ENCODE measurements around the gene TOMM7.
"Not testable (repeated sequence)": the region's sequence is repeated elsewhere in the genome, so short reads cannot be mapped to it uniquely, and the experiment has no call there.

Gene TOMM7

GRCh38 chr7:22821702-22822485 is 755 bp downstream of the TOMM7 start:
- DNase-seq (ENCODE audit: low spot score) = no peak

DNA sequence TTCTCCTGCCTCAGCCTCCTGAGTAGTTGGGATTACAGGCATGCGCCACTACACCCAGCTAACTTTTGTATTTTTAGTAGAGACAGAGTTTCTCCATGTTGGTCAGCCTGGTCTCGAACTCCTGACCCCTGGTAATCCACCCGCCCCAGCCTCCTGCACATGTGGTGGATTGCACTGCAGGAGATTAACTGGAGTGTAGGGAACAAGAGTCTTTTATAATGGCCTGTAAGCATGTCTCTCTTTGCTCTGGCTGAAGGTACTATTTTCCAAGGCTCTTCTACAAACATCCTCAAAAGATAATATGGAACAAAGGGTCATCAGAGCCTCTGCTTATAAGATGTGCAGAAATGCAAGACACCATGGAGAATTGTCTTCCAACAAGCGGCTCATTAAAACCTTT is 3.2 kb downstream of the TOMM7 start:
- no peak for DNase-seq (ENCODE audit: low spot score)

DNA sequence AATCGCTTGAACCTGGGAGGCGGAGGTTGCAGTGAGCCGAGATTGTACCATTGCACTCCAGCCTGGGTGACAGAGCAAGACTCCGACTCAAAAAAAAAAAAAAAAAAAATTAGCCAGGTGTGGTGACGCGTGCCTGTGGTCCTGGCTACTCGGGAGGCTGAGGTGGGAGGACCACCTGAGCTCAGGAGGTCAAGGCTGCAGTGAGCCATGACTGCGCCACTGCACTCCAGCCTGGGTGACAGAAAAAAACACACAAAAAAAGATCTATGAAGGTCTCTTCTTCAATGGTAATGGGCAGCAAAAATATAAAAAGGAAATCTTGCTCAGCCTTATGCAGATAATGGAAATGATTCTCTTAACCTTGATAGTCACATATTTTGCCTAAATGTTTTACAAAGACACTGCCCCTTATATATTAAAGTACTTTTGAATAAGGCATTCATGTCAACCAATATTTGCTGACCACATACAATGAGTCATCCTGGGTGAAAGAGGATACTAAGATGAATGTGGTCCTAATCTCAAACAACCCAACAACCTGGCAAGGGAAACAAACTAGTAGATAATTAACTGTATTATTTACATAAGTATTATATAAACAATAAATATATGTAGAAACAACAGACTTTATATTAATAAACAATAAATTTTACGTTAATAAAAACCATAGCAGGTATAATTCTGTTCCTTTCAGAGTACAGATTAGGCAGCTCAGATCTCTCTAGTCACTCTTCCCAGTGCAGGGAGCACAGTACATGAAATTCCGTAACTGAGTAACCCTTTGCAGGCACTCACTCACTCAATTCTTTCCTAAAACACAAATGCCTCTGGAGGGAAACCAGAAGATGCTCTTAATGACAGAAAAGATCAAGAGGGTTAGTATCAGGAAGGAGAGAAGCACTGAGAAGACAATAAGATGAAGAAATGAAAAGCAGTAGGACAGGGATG is 8.1 kb downstream of the TOMM7 start:
- DNase-seq (ENCODE audit: low spot score) = no peak

DNA sequence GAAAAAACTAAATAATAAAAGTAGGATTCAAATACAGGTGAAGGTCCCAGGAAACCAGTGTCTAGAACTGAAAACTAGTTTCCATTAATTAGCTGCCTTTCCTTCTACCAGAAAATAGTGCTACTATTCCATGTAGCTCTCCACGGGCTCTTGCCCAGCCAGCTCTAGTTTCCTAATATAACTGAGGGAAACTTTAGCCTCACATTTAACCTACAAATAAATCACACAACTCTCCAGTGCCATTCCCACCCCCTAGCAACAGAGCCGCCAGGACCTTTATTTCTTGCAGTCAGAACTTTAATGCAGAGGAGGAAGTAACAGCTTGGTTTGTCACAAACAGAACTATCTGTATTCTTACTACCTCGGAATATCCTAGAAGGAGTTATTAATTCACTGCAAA is 10.3 kb downstream of the TOMM7 start:
- no peak for DNase-seq (ENCODE audit: low spot score)

GRCh38 chr7:22811746-22812280 is 10.8 kb downstream of the TOMM7 start:
- no peak for DNase-seq (ENCODE audit: low spot score)

GRCh38 chr7:22810843-22811242 is 11.8 kb downstream of the TOMM7 start:
- no peak for DNase-seq (ENCODE audit: low spot score)

DNA sequence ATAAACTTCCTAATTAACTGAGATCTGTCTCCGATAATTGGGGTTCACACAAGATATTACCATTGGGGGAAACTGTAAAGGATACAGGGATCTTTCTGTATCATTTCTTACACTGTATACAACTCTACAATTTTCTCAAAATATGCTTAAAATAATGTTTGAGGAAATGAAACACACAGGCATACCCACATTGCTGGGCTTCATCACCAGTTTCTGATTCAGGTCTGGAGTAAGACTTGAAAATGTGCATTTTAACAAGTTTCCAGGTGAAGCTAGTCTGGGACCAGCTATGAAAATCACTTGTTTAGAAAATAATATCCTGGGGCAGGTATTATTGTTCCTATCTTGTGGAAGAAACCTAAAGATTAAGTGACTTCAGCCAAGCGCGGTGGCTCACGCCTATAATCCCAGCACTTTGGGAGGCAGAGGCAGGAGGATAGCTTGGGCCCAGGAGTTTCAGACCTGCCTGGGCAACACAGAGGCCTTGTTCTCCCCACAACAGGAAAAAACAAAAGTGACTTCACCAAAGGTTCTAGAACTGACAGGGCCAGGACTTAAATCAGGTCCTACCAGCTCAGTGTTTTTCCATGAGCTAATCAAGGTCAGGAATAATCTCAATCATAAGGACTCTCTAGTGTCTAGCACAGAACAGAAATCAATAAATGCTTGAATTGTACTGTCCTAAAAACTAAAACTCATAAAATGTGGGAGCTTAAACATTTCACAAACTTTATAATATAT is 12.6 kb downstream of the TOMM7 start:
- DNase-seq (ENCODE audit: low spot score) = no peak

DNA sequence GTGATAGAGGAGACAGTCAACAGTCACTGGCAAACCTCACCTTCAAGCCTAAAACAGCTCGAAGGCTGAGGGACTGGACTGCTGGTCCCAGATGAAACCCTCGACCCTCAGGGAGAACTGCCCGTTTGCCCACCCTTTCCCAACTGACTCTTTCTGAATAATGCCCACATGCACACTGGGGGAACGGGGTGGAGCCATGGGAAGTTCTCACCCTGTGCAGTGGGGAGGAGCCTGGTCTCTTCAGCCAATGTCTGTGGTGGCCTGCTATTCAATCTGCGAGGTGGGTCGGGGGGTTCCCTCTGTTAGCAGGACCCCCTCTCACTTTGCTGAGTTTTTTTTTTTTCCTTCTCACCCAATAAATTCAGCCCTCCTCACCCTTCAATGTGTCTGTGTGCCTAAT is 14.5 kb downstream of the TOMM7 start:
- no peak for DNase-seq (ENCODE audit: low spot score)

GRCh38 chr7:22806752-22807151 is 15.9 kb downstream of the TOMM7 start:
- no peak for DNase-seq (ENCODE audit: low spot score)

DNA sequence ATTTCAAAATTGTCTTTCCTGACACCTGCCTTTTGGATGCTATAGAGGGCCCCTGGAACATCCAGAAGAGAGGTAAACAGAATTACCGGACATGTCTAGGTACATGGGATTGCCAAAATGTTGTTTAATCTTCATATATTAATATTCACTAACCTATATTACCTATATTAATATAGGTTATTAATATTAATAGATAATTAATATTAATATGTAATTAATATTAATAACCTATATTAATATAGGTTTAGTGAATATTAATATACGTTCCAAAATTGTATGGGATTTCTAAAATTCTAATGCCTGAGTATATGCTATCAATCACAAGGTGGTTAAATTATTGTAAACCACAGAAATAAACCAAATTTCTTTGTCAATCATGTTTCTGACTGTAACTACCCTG is 17.4 kb downstream of the TOMM7 start:
- no peak for DNase-seq (ENCODE audit: low spot score)

DNA sequence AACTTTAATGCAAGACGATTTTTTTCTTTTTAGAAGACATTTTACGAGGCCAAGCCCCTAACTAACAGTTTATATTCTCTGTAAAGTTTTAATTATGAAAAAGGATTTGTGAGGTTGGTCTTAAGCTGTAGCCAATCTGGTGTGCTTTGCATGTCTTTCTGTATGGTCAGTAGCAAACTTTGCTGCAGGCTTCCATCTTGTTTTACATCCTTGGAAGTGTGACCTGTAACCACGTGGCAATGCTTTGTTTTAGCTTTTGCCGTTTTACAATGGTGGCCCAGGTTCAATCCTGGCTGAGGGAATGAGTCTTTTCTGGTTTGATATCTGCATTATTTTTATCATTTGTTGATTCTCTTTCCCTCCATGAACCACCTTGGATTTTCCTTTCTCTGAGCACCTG is 19.8 kb downstream of the TOMM7 start:
- DNase-seq (ENCODE audit: low spot score) = not testable (repeated sequence)

DNA sequence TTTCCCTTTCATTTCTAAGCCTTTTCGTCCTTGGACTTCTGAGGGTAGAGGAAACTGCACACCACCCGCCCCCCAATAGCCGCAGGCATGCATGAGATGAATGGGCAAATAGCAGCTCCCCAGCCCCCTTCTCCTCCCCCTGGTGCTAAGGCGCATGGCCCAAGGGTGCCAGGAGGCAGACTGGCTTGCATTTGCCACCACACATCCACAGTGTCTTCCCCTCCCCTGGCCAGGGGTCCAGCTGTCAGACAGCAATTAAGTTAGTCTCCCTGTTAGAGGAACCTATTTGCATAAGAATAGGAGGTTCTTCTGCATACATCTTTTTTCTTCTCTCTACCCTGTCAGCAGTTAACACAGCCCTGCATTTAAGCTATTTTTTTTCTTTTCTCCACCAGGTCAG is 20.2 kb downstream of the TOMM7 start:
- no peak for DNase-seq (ENCODE audit: low spot score)

DNA sequence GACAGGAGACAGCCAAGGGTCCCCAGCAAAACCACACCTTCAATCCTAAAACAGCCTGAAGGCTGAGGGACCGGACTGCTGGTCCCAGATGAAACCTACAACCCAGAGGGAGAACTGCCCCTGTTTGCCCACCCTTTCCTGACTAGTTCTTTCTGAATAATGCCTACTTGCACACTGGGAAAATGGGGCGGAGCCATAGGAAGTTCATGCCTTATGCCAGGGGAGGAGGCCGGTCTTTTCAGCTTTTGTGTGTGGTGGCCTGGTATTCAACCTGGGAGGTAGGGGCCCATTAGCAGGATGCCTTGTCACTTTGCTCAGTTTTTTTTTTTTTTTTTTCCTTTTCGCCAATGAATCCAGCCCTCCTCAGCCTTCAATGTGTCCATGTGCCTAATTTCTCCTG is 20.7 kb downstream of the TOMM7 start:
- no peak for DNase-seq (ENCODE audit: low spot score)

- no peak for DNase-seq (ENCODE audit: low spot score)
These were observed 23.0 kb downstream of the TOMM7 start for GRCh38 chr7:22799633-22800032.

DNA sequence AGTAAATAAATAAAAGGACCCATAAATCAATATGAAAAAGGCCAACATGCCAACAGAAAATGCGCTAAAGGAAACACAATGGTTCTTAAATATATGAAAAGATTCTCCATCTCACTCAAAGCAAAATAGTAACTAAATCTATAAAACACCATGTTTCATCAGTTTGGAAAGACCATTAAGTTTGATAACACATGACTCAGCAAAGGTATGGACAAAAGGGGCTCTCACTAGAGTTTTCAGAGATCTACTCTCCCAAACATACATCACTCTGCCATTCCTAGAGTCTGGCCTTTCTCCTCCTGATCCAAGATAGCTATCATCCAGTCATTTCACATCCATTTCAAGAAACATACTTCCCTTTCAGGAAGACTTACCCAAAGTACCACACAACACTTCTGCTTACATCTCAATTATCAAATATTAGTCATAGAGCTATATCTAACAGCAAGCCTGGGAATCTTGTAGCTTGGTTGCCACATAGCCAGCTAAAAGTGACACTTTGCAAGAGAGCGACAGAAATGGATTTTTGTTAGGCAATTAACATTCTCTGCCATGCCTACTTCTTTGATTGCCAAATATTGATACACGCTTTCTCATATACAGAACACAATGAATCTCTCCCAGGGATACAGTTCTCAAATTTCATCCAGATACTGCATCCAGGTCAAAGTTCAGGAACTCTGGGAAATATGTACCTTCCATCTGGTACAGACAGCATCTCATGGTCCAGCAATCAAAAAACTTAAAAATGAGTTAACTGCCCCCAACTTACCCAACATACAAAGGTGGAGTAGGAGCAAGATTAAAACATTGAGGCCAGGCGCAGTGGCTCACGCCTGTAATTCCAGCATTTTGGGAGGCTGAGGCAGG is 28.8 kb downstream of the TOMM7 start:
- DNase-seq (ENCODE audit: low spot score) = no peak

GRCh38 chr7:22791204-22792158 is 31.2 kb downstream of the TOMM7 start:
- no peak for DNase-seq (ENCODE audit: low spot score)

- not testable (repeated sequence) for DNase-seq (ENCODE audit: low spot score)
These were observed 32.0 kb downstream of the TOMM7 start for GRCh38 chr7:22790640-22791039.

- DNase-seq (ENCODE audit: low spot score) = no peak
These were observed 34.7 kb downstream of the TOMM7 start for GRCh38 chr7:22787951-22788350.

DNA sequence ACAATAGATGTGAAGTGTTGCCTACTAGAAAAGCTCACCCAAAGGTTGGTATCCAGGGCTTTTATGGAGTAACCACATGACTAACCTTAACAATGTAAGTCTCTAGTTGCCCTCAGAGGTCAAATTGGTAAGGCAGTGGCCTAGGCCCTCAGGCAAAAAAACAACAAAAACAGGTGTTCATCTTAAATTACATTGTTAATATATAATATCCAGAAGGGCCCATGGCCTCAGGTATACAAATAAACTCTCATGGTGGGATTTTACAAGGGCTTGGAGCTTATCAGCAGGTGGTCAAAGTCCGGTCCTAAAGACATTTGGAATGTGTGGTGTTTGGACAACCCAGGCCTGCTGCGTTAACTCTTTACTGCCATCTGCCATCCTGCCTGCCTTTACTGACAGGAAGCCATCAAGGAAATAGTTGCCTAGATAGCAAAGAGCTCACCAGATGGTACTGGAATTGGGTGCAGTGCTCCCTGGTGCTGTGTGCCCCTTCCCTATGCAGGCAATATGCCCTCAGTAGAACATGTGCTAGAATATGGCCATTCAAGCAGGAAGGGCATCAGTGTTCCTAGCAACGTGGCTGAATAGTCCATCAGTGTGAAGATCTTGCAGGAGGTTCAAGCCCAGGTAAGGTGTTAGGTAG is 36.2 kb downstream of the TOMM7 start:
- DNase-seq (ENCODE audit: low spot score) = no peak

DNA sequence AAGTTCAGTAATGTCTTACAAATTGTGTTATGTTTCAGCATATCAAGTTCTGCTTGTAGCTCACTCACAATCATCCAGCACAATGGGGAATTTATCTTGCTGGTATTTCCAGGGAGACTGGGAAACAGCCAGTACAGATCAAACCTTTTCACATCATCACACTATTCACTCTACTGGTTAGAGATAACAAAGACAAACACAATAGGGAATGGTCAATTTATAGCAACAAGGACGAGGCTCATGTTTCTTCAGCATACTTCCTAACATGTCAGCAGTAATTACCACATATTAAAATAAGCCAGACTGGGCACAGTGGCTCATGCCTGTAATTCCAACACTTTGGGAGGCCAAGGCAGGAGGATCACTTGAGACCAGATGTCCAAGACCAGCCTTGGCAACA is 38.3 kb downstream of the TOMM7 start:
- no peak for DNase-seq (ENCODE audit: low spot score)

Measured in CD4-positive, alpha-beta T cell treated with Interleukin-15 for 4 hours (primary cell).